HepG2 (cell line): ENCODE results near the gene TTC24. TPM values are rescaled to one million over a fixed set of nuclear protein-coding genes. Genes with fewer than 3 reads are reported as not detected.

Experiments used
- AGO1 ChIP-seq: fragments of 200-400 bp; formaldehyde crosslinking; IDR thresholded peaks from 2 replicates; pipeline ENCODE4 v1.6.1; 2017; ENCODE audit warnings: mild to moderate bottlenecking, low read depth, low read length, moderate library complexity; ENCODE audit not compliant: poor library complexity, severe bottlenecking
- FOXP4 ChIP-seq: sonication (generic); formaldehyde crosslinking; IDR thresholded peaks from 2 replicates; pipeline ENCODE4 v1.4.0; 2020; ENCODE audit warnings: missing genetic modification reagents
- GLMP ChIP-seq: sonication (generic); formaldehyde crosslinking; IDR thresholded peaks from 2 replicates; pipeline ENCODE4 v1.9.0; 2021; ENCODE audit warnings: missing genetic modification reagents, mild to moderate bottlenecking, borderline replicate concordance
- MED1 ChIP-seq: sonication (generic); formaldehyde crosslinking; IDR thresholded peaks from 2 replicates; pipeline ENCODE4 v1.4.0; 2020; ENCODE audit warnings: missing genetic modification reagents
- MED13 ChIP-seq: sonication (generic); formaldehyde crosslinking; IDR thresholded peaks from 2 replicates; pipeline ENCODE4 v1.5.0; 2020; ENCODE audit warnings: missing genetic modification reagents
- REPIN1 ChIP-seq: sonication (generic); formaldehyde crosslinking; IDR thresholded peaks from 2 replicates; pipeline ENCODE4 v1.8.0; 2022; ENCODE audit warnings: missing genetic modification reagents, low read depth, mild to moderate bottlenecking, borderline replicate concordance
- SIN3A ChIP-seq: IDR thresholded peaks from 2 replicates; pipeline ENCODE4 v1.6.1; 2011; ENCODE audit warnings: low read depth, mild to moderate bottlenecking, control low read depth, low read length, borderline replicate concordance
- SPEN ChIP-seq: sonication (generic); formaldehyde crosslinking; IDR thresholded peaks from 2 replicates; pipeline ENCODE4 v1.5.1; 2020; ENCODE audit warnings: low read depth, mild to moderate bottlenecking, missing genetic modification reagents
- ZBTB33 ChIP-seq: sonication (generic); formaldehyde crosslinking; IDR thresholded peaks from 2 replicates; pipeline ENCODE4 v1.4.0; 2020; ENCODE audit warnings: missing genetic modification reagents
- ZNF121 ChIP-seq: sonication (generic); formaldehyde crosslinking; IDR thresholded peaks from 2 replicates; pipeline ENCODE4 v1.5.0; 2020; ENCODE audit warnings: mild to moderate bottlenecking, missing genetic modification reagents
- ZNF530 ChIP-seq: sonication (generic); formaldehyde crosslinking; IDR thresholded peaks from 2 replicates; pipeline ENCODE4 v1.5.0; 2020; ENCODE audit warnings: low read depth, mild to moderate bottlenecking, missing genetic modification reagents
- ZNF788 ChIP-seq: sonication (generic); formaldehyde crosslinking; IDR thresholded peaks from 2 replicates; pipeline ENCODE4 v1.5.0; 2020; ENCODE audit warnings: mild to moderate bottlenecking, missing genetic modification reagents, borderline replicate concordance
- ZNF83 ChIP-seq: sonication (generic); formaldehyde crosslinking; IDR thresholded peaks from 2 replicates; pipeline ENCODE4 v1.4.0; 2020; ENCODE audit warnings: missing genetic modification reagents, mild to moderate bottlenecking, borderline replicate concordance
- ZNF839 ChIP-seq: sonication (generic); formaldehyde crosslinking; IDR thresholded peaks from 2 replicates; pipeline ENCODE4 v1.4.0; 2020; ENCODE audit warnings: missing genetic modification reagents, mild to moderate bottlenecking, borderline replicate concordance
- ZSCAN30 ChIP-seq: sonication (generic); formaldehyde crosslinking; IDR thresholded peaks from 2 replicates; pipeline ENCODE4 v1.5.0; 2020; ENCODE audit warnings: mild to moderate bottlenecking, missing genetic modification reagents
- polyA plus RNA-seq, 8 experiments: library from polyadenylated mRNA; depleted of rRNA in 3 of 8; stranded (reverse) in 7 of 8; unstranded in 1 of 8; fragments of >200 nt; fragmentation: Illumina TruSeq in 4 of 8; extraction: Trizol in 4 of 8; gene quantifications; 2 replicates each; pipeline versions ENCODE4 v1.2.1 to v1.2.3, GENCODE V29; 2011 to 2016; ENCODE audit warnings: low read depth in 4 of 8, missing spikeins in 1 of 8, mixed read lengths in 1 of 8; ENCODE audit not compliant: insufficient read depth in 1 of 8
- total RNA-seq, 5 experiments: library from RNA; depleted of rRNA; stranded (reverse); fragments of >200 nt; fragmentation: Illumina TruSeq; extraction: Trizol; gene quantifications; 2 replicates each; pipeline ENCODE4 v1.2.3, GENCODE V29; 2016; ENCODE audit warnings: low read depth in 1 of 5
- TF ChIP-seq, protein P1 (sequence below): sonication (generic); formaldehyde crosslinking; IDR thresholded peaks from 2 replicates; pipeline ENCODE4 v1.4.0; 2020; ENCODE audit warnings: missing genetic modification reagents
- TF ChIP-seq, protein P2 (sequence below): sonication (generic); formaldehyde crosslinking; IDR thresholded peaks from 2 replicates; pipeline ENCODE4 v1.9.0; 2022; ENCODE audit warnings: missing genetic modification reagents, mild to moderate bottlenecking, borderline replicate concordance

TTC24 gene
- total and polyA plus RNA-seq, 2 of the 13 experiments (the other 11 are each of a cell fraction or from before 2014, with no cell fraction given) = 0.13 to 0.18 TPM

- TF ChIP-seq, protein P1, sequence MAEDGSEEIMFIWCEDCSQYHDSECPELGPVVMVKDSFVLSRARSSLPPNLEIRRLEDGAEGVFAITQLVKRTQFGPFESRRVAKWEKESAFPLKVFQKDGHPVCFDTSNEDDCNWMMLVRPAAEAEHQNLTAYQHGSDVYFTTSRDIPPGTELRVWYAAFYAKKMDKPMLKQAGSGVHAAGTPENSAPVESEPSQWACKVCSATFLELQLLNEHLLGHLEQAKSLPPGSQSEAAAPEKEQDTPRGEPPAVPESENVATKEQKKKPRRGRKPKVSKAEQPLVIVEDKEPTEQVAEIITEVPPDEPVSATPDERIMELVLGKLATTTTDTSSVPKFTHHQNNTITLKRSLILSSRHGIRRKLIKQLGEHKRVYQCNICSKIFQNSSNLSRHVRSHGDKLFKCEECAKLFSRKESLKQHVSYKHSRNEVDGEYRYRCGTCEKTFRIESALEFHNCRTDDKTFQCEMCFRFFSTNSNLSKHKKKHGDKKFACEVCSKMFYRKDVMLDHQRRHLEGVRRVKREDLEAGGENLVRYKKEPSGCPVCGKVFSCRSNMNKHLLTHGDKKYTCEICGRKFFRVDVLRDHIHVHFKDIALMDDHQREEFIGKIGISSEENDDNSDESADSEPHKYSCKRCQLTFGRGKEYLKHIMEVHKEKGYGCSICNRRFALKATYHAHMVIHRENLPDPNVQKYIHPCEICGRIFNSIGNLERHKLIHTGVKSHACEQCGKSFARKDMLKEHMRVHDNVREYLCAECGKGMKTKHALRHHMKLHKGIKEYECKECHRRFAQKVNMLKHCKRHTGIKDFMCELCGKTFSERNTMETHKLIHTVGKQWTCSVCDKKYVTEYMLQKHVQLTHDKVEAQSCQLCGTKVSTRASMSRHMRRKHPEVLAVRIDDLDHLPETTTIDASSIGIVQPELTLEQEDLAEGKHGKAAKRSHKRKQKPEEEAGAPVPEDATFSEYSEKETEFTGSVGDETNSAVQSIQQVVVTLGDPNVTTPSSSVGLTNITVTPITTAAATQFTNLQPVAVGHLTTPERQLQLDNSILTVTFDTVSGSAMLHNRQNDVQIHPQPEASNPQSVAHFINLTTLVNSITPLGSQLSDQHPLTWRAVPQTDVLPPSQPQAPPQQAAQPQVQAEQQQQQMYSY = peak; percentile 91
- TF ChIP-seq MED13 (CRISPR knock-in tag) (no peak), ZSCAN30 (CRISPR knock-in tag) (peak; percentile 89; the same call in 1 of the 2 replicates), ZNF839 (CRISPR knock-in tag) (no peak; the same call in 1 of the 2 replicates), GLMP (CRISPR knock-in tag) (no peak), ZNF83 (CRISPR knock-in tag) (no peak), REPIN1 (CRISPR knock-in tag) (peak; percentile 36; the same call in 1 of the 2 replicates), MED1 (CRISPR knock-in tag) (peak; percentile 64), SIN3A (peak; percentile 66; the same call in 1 of the 2 replicates), ZNF121 (0 out of 2 replicates have a peak, but pooled peaks have one; percentile 42), SPEN (peak; percentile 86), ZBTB33 (CRISPR knock-in tag) (0 out of 2 replicates have a peak, but pooled peaks have one; percentile 4), ZNF788 (CRISPR knock-in tag) (0 out of 2 replicates have a peak, but pooled peaks have one; percentile 9), FOXP4 (0 out of 2 replicates have a peak, but pooled peaks have one; percentile 9), ZNF530 (CRISPR knock-in tag) (no peak), AGO1 (peak; percentile 92)
- TF ChIP-seq, protein P2, sequence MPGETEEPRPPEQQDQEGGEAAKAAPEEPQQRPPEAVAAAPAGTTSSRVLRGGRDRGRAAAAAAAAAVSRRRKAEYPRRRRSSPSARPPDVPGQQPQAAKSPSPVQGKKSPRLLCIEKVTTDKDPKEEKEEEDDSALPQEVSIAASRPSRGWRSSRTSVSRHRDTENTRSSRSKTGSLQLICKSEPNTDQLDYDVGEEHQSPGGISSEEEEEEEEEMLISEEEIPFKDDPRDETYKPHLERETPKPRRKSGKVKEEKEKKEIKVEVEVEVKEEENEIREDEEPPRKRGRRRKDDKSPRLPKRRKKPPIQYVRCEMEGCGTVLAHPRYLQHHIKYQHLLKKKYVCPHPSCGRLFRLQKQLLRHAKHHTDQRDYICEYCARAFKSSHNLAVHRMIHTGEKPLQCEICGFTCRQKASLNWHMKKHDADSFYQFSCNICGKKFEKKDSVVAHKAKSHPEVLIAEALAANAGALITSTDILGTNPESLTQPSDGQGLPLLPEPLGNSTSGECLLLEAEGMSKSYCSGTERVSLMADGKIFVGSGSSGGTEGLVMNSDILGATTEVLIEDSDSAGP (CRISPR knock-in tag) = peak; percentile 58; the same call in 1 of the 2 replicates
Measured at GRCh38 chr1:156591432-156592157, 12.1 kb downstream of the TTC24 start, which contains the start of gene NAXE (continued).
